K562 (cell line): Measurements from ENCODE around the gene KMT5C. TPM values are rescaled to one million over a fixed set of nuclear protein-coding genes. Genes with fewer than 3 reads are reported as not detected.
A peak's percentile ranks its signal among the peaks of the same experiment; 100 is the strongest.

Experiments used
- ATAC-seq: fragments of 200-7000 bp; cut with Tn5 transposase; 3 replicates; pipeline ENCODE4 v1.9.1; 2020; ENCODE audit warnings: moderate library complexity
- BruUV-seq: library from RNA; stranded (reverse); fragments of 400-500 nt; replicated peaks from 2 replicates; lab custom pipeline; 2021; lab: Mats Ljungman, UMichigan
- CTCF ChIA-PET: fragments of 300-600 bp; formaldehyde crosslinking; extraction: SDS; loops from one replicate; lab custom pipeline; 2021; ENCODE audit warnings: low intra/inter-chr PET ratio; lab: Yijun Ruan, JAX
- POLR2A ChIA-PET: fragments of 300-600, 350-650 bp; sonication (Branson Sonifier 250); formaldehyde crosslinking; extraction: SDS; loops from one replicate; lab custom pipeline; 2021; ENCODE audit warnings: antibody characterized with exemption, inconsistent platforms; lab: Yijun Ruan, JAX
- DNase-seq, 4 experiments: peaks; one replicate each; pipeline versions ENCODE4 v3.0.0 to v3.0.0-alpha.2; 2011 to 2018; ENCODE audit warnings: low spot score in 3 of 4, mixed read lengths in 3 of 4; ENCODE audit errors: extremely low read depth in 1 of 4
- FAIRE-seq: peaks from 2 replicates; lab custom pipeline; 2011; peaks lifted over from hg19 to GRCh38; lab: Jason Lieb, UNC
- H2AFZ ChIP-seq: 2 replicates; pipeline ENCODE4 v1.6.0; 2011; ENCODE audit warnings: low read depth, low read length, control low read depth, inconsistent platforms
- H3K27ac ChIP-seq: fragments of 200-600 bp; 3 replicates; pipeline ENCODE4 v1.8.0; 2011; ENCODE audit warnings: low read depth, mild to moderate bottlenecking, control low read depth, inconsistent platforms, low read length, moderate library complexity, mixed read lengths; ENCODE audit errors: extremely low read depth
- H3K27me3 ChIP-seq, 2 experiments: fragments of 300-600 bp in 1 of 2; 2 replicates in 1 of 2; 3 replicates in 1 of 2; pipeline versions ENCODE4 v1.6.0 to v1.8.0; 2011; ENCODE audit warnings: inconsistent platforms in 2 of 2, low read length in 2 of 2, mild to moderate bottlenecking in 1 of 2, mixed read lengths in 1 of 2, moderate library complexity in 1 of 2; ENCODE audit not compliant: control insufficient read depth in 2 of 2, insufficient read depth in 2 of 2
- H3K36me3 ChIP-seq: fragments of 300-600 bp; 3 replicates; pipeline ENCODE4 v1.8.0; 2011; ENCODE audit warnings: mild to moderate bottlenecking, low read length, inconsistent platforms; ENCODE audit not compliant: control insufficient read depth, insufficient read depth
- H3K4me1 ChIP-seq, 2 experiments: fragments of 200-600 bp in 1 of 2; replicated peaks in 1 of 2; 2 replicates in 1 of 2; 3 replicates in 1 of 2; pipeline versions ENCODE4 v1.5.1 to v1.8.0; 2011; ENCODE audit warnings: inconsistent platforms in 2 of 2, low read length in 2 of 2, mild to moderate bottlenecking in 1 of 2, mixed read lengths in 1 of 2, moderate library complexity in 1 of 2; ENCODE audit not compliant: control insufficient read depth in 2 of 2, insufficient read depth in 2 of 2
- H3K4me2 ChIP-seq: 2 replicates; pipeline ENCODE4 v1.6.1; 2011; ENCODE audit warnings: low read length, control low read depth, inconsistent platforms, mixed read lengths; ENCODE audit not compliant: insufficient read depth
- H3K4me3 ChIP-seq: fragments of 200-600 bp; sonication (generic), shearing (Covaris generic); 2 replicates; pipeline ENCODE4 v1.5.1; 2016; ENCODE audit warnings: control low read depth, inconsistent platforms
- H3K79me2 ChIP-seq: fragments of 200-600 bp; 3 replicates; pipeline ENCODE4 v1.8.0; 2011; ENCODE audit warnings: low read length, inconsistent platforms; ENCODE audit not compliant: control insufficient read depth, insufficient read depth
- H3K9ac ChIP-seq, 2 experiments: 2 replicates each; pipeline versions ENCODE4 v1.6.0 to v1.6.1; 2011; ENCODE audit warnings: low read depth in 2 of 2, low read length in 2 of 2, control low read depth in 1 of 2, inconsistent platforms in 1 of 2, mild to moderate bottlenecking in 1 of 2, mixed read lengths in 1 of 2; ENCODE audit not compliant: insufficient read depth in 1 of 2
- H3K9me1 ChIP-seq: one replicate; pipeline ENCODE4 v1.6.0; 2011; ENCODE audit warnings: inconsistent platforms, mild to moderate bottlenecking, low read length, moderate library complexity; ENCODE audit not compliant: control insufficient read depth, insufficient read depth
- H3K9me3 ChIP-seq: replicated peaks from 2 replicates; pipeline ENCODE4 v1.5.1; 2011; ENCODE audit warnings: low read depth, low read length, inconsistent platforms; ENCODE audit not compliant: control insufficient read depth, insufficient read depth
- H4K20me1 ChIP-seq: replicated peaks from 2 replicates; pipeline ENCODE4 v1.6.1; 2011; ENCODE audit warnings: low read length, inconsistent platforms, mixed read lengths; ENCODE audit not compliant: control insufficient read depth, insufficient read depth
- HCFC1 ChIP-seq: IDR thresholded peaks from 2 replicates; pipeline ENCODE4 v1.6.1; 2012; ENCODE audit warnings: low read depth, low read length, improper control_type of control experiment
- HLTF ChIP-seq: fragments of 450-650 bp; IDR thresholded peaks from 2 replicates; pipeline ENCODE4 v1.6.1; 2016
- HOXB6 ChIP-seq: fragments of 250-450 bp; sonication (Bioruptor Pico); IDR thresholded peaks from 2 replicates; pipeline ENCODE4 v1.5.1; 2022; ENCODE audit warnings: mild to moderate bottlenecking, borderline replicate concordance
- POLR2A ChIP-seq: fragments of 450-650 bp; conservative IDR thresholded peaks from 2 replicates; pipeline ENCODE4 v1.6.1; 2016
- POLR2AphosphoS5 ChIP-seq: IDR thresholded peaks from 2 replicates; pipeline ENCODE4 v1.6.1; 2011; ENCODE audit warnings: mild to moderate bottlenecking, low read depth, low read length, moderate library complexity; ENCODE audit not compliant: control insufficient read depth, insufficient read depth
- RBM15 ChIP-seq: fragments of 200-400 bp; formaldehyde crosslinking; IDR thresholded peaks from 2 replicates; pipeline ENCODE4 v1.6.1; 2018; ENCODE audit warnings: mild to moderate bottlenecking, low read length, moderate library complexity; ENCODE audit not compliant: insufficient read depth
- SRSF3 ChIP-seq: fragments of 200-400 bp; formaldehyde crosslinking; IDR thresholded peaks from 2 replicates; pipeline ENCODE4 v1.6.1; 2016; ENCODE audit warnings: mild to moderate bottlenecking, low read length, moderate library complexity; ENCODE audit not compliant: insufficient read depth
- TAL1 ChIP-seq: fragments of 450-650 bp; IDR thresholded peaks from 2 replicates; pipeline ENCODE4 v1.6.1; 2016; ENCODE audit warnings: mild to moderate bottlenecking
- ZC3H11A ChIP-seq: IDR thresholded peaks from 2 replicates; pipeline ENCODE4 v1.6.1; 2012; ENCODE audit warnings: low read depth, low read length, improper control_type of control experiment
- ZNF75A ChIP-seq: fragments of 450-650 bp; formaldehyde crosslinking; IDR thresholded peaks from 2 replicates; pipeline ENCODE4 v1.4.0; 2020; ENCODE audit warnings: mild to moderate bottlenecking
- WGBS: fragments of 100-300 bp; shearing (Covaris generic); methylation state at CpG from one replicate; pipeline ENCODE4 v1.1.6; 2016; ENCODE audit warnings: low coverage, mixed read lengths; ENCODE audit not compliant: insufficient coverage; ENCODE audit errors: missing lambda C conversion rate; 5-methylcytosine and 5-hydroxymethylcytosine counted together
- in situ Hi-C: fragments of 300-500 bp; cut with MboI; formaldehyde crosslinking; loops from 4 replicates; pipeline ENCODE4 v1.15.0; 2018; ENCODE audit warnings: inconsistent platforms, mixed read lengths
- intact Hi-C: fragments of 100-400 bp; cut with micrococcal nuclease; formaldehyde crosslinking; loops from 2 replicates; pipeline ENCODE4 v1.14.2; 2022
- polyA plus RNA-seq, 8 experiments: library from polyadenylated mRNA; depleted of rRNA in 4 of 8; stranded (reverse) in 5 of 8; unstranded in 3 of 8; fragments of >200 nt; fragmentation: Nextera tagmentation in 2 of 8; fragmentation: Illumina TruSeq in 1 of 8; extraction: Ambion mirVana in 2 of 8; extraction: Trizol in 1 of 8; gene quantifications; 2 replicates each; pipeline versions ENCODE4 v1.2.1 to v1.2.3, GENCODE V29; 2011 to 2014; ENCODE audit warnings: inconsistent platforms in 1 of 8, missing spikeins in 1 of 8
- total RNA-seq, 7 experiments: library from RNA; depleted of rRNA in 6 of 7; stranded (reverse); fragments of >200 nt in 6 of 7; fragmentation: Illumina TruSeq in 2 of 7; extraction: Trizol in 2 of 7; gene quantifications; 2 replicates each; pipeline versions ENCODE4 v1.2.1 to v1.2.3, GENCODE V29; 2011 to 2021; ENCODE audit warnings: low replicate concordance in 1 of 7
- TF ChIP-seq, protein P1 (sequence below): fragments of 450-650 bp; conservative IDR thresholded peaks from 2 replicates; pipeline ENCODE4 v1.6.1; 2016; ENCODE audit warnings: missing genetic modification characterization, low read depth, mild to moderate bottlenecking, control low read depth, missing compliant biosample characterization
- TF ChIP-seq, protein P2 (sequence below): fragments of 200-800 bp; sonication (Bioruptor generic); IDR thresholded peaks from 2 replicates; pipeline ENCODE4 v1.6.1; 2017; ENCODE audit warnings: missing genetic modification characterization, missing compliant biosample characterization
- TF ChIP-seq, protein P3 (sequence below): fragments of 450-650 bp; formaldehyde crosslinking; IDR thresholded peaks from 2 replicates; pipeline ENCODE4 v1.4.0; 2020; ENCODE audit warnings: mild to moderate bottlenecking, mixed read lengths
- TF ChIP-seq, protein P4 (sequence below): fragments of 450-650 bp; IDR thresholded peaks from 2 replicates; pipeline ENCODE4 v1.6.1; 2016

Gene KMT5C
- total and polyA plus RNA-seq, 9 of the 15 experiments (the other 6 are each of a cell fraction or from before 2014, with no cell fraction given): 0.15 to 53.5 (median 16.6) TPM

DNA sequence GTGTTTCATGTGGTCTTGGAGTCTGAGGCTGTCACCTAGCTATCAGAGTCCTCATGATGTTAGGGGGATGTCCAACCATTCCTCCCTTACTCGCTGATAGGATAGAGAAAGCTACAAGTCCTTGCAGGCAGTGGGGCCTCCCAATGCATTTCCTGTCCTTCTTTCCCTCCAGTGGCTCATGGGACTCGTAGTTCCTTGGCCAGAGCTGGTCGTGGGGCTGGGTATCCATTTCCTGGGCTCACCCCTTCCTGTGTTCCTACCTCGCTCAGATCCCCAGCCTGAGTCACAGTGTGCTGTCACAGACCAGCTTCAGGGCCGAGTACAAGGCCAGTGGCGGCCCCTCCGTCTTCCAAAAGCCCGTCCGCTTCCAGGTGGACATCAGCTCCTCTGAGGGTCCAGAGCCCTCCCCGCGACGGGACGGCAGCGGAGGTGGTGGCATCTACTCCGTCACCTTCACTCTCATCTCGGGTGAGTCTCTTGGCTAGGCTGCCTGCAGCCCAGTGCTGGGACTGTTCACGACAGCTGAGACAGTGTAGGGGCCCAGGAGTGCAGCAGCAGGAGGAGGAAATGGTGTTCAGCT is 33.6 kb upstream of the KMT5C start:
- intact Hi-C loops: no loop called here
- in situ Hi-C loops: no loop called here
- Histone ChIP-seq H3K36me3 (peaks cover 5% of the 10 kb centered on the region; the same call in 1 of the 3 replicates), H4K20me1 (no peaks in the 10 kb centered on the region), H3K27ac (no peak overlapping the region), H3K9ac (peak overlapping the region in 1 of 2 experiments; percentile 78; a peak in 1 of 4 replicates), H3K27me3 (no peaks in the 10 kb centered on the region), H3K9me3 (no peaks in the 10 kb centered on the region; the same call in 1 of the 2 replicates), H3K79me2 (no peaks in the 10 kb centered on the region), H2AFZ (peak overlapping the region; percentile 49; the same call in 1 of the 2 replicates), H3K4me3 (no peak overlapping the region), H3K4me2 (no peak overlapping the region), H3K9me1 (no peaks in the 10 kb centered on the region), H3K4me1 (peaks cover 5 to 49% of the 10 kb centered on the region in 2 experiments; a peak in 4 of 5 replicates)
- peak; percentile 7; the same call in 2 of the 3 replicates for ATAC-seq
- POLR2A ChIA-PET: interaction anchor here (1.0 to 1.1 kb wide), 2 partner anchors 12 to 102 kb away, joined by 3 read pairs; partner anchors contain the start of gene UBE2S
- no TSS peak for BruUV-seq
- DNase-seq: no peak
- CTCF ChIA-PET: no interaction called here
- 76% methylated on average over 15 of the region's 17 CpGs for whole genome bisulfite sequencing
- FAIRE-seq: no peak
- TF ChIP-seq POLR2AphosphoS5 (no peak), ZNF75A (CRISPR knock-in tag) (no peak), HCFC1 (peak; percentile 59), SRSF3 (no peak), POLR2A (no peak), ZC3H11A (no peak), TAL1 (no peak), HOXB6 (CRISPR knock-in tag) (no peak), RBM15 (no peak), HLTF (no peak)
- TF ChIP-seq, protein P1, sequence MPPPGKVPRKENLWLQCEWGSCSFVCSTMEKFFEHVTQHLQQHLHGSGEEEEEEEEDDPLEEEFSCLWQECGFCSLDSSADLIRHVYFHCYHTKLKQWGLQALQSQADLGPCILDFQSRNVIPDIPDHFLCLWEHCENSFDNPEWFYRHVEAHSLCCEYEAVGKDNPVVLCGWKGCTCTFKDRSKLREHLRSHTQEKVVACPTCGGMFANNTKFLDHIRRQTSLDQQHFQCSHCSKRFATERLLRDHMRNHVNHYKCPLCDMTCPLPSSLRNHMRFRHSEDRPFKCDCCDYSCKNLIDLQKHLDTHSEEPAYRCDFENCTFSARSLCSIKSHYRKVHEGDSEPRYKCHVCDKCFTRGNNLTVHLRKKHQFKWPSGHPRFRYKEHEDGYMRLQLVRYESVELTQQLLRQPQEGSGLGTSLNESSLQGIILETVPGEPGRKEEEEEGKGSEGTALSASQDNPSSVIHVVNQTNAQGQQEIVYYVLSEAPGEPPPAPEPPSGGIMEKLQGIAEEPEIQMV (tag): no peak
- TF ChIP-seq, protein P2, sequence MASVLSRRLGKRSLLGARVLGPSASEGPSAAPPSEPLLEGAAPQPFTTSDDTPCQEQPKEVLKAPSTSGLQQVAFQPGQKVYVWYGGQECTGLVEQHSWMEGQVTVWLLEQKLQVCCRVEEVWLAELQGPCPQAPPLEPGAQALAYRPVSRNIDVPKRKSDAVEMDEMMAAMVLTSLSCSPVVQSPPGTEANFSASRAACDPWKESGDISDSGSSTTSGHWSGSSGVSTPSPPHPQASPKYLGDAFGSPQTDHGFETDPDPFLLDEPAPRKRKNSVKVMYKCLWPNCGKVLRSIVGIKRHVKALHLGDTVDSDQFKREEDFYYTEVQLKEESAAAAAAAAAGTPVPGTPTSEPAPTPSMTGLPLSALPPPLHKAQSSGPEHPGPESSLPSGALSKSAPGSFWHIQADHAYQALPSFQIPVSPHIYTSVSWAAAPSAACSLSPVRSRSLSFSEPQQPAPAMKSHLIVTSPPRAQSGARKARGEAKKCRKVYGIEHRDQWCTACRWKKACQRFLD (CRISPR knock-in tag): 0 out of 2 replicates have a peak, but pooled peaks have one; percentile 3
- TF ChIP-seq, protein P3, sequence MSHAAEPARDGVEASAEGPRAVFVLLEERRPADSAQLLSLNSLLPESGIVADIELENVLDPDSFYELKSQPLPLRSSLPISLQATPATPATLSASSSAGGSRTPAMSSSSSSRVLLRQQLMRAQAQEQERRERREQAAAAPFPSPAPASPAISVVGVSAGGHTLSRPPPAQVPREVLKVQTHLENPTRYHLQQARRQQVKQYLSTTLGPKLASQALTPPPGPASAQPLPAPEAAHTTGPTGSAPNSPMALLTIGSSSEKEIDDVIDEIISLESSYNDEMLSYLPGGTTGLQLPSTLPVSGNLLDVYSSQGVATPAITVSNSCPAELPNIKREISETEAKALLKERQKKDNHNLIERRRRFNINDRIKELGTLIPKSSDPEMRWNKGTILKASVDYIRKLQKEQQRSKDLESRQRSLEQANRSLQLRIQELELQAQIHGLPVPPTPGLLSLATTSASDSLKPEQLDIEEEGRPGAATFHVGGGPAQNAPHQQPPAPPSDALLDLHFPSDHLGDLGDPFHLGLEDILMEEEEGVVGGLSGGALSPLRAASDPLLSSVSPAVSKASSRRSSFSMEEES (CRISPR knock-in tag): no peak
- TF ChIP-seq, protein P4, sequence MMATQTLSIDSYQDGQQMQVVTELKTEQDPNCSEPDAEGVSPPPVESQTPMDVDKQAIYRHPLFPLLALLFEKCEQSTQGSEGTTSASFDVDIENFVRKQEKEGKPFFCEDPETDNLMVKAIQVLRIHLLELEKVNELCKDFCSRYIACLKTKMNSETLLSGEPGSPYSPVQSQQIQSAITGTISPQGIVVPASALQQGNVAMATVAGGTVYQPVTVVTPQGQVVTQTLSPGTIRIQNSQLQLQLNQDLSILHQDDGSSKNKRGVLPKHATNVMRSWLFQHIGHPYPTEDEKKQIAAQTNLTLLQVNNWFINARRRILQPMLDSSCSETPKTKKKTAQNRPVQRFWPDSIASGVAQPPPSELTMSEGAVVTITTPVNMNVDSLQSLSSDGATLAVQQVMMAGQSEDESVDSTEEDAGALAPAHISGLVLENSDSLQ: no peak
